ENCODE results near the gene DEPDC1B.
"Not testable (repeated sequence)": the region's sequence is repeated elsewhere in the genome, so short reads cannot be mapped to it uniquely, and the experiment has no call there.

Gene DEPDC1B

GRCh38 chr5:60597572-60598320 is 102.2 kb downstream of the DEPDC1B start:
- DNase-seq (ENCODE audit: insufficient read length) (no peak), FAIRE-seq (peak; percentile 66)
- TF ChIP-seq POLR2AphosphoS5 (IDR thresholded peaks at IDR 0.05; ENCODE audit: low read depth, low read length) (no peak), TAF1 (IDR thresholded peaks at IDR 0.05; ENCODE audit: borderline replicate concordance, low read depth, low read length) (no peak), POLR2A (IDR thresholded peaks at IDR 0.05; ENCODE audit: low read depth, low read length) (no peak)

DNA sequence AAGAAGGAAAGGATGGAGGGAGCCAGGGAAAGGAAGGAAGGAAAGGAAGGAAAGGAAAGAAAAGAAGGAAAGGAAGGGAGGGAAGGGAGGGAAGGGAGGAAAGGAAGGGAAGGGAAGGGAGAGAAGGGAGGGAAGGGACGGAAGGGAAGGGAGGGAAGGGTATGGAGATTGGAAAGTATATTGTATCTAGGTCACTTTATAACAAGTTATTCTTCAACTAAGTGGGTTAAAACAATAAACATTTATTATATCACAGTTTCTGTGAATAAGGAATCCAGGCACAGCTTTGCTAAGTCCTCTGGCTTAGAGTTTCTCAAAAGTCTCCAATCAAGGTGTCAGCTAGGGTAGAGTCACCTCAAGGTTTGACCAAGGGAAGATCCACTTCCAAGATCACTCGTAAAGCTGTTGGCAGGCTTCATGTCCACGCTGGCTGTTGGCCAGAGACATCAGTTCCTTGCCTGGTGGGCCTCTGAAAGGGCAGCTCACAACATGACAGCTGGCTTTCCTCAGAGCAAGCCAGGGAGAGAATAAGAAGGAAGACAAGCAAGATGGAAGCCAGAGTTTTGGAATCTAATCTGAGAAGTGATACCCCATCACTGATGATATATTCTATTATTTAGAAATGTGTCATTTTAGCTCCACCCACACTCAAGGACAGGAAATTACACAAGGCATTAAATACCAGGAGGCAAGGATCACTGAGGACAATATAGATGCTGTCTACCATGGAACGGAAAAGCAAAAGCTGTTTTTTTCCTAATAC is 105.1 kb downstream of the DEPDC1B start:
- FAIRE-seq (no peak), DNase-seq (ENCODE audit: insufficient read length) (no peak)
- TF ChIP-seq POLR2AphosphoS5 (IDR thresholded peaks at IDR 0.05; ENCODE audit: low read depth, low read length) (no peak), POLR2A (IDR thresholded peaks at IDR 0.05; ENCODE audit: low read depth, low read length) (no peak), TAF1 (IDR thresholded peaks at IDR 0.05; ENCODE audit: borderline replicate concordance, low read depth, low read length) (no peak)

DNA sequence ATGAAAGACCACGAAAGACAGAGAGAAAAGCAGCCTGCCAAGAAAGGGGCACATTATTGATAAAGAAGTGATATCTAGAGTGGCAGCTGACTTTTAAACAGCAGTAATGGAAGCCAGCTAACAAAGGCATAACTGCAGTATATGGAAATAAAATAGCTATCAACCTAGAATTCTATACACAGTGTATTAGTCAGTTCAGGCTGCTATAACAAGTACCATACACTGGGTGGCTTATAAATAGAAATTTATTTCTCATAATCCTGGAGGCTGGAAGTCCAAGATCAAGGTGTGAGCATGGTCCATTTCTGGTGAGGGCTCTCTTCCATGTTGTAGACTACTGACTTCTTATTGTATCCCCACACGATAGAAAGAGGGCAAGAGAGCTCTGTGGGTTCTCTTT is 109.8 kb downstream of the DEPDC1B start:
- DNase-seq (ENCODE audit: insufficient read length) (no peak), FAIRE-seq (no peak)

DNA sequence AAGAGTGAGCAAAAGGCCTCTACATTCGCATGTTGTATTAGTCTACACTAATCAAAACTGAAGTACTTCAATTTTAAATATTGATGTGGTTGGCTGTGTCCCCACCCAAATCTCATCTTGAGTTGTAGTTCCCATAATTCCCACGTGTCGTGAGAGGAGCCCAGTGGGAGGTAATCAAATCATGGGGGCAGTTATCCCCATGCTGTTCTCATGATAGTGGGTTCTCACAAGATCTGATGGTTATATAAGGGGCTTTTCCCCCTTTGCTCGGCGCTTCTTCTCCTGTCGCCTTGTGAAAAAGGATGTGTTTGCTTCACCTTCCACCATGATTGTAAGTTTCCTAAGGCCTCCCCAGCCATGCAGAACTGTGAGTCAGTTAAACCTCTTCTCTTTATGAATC is 112.7 kb downstream of the DEPDC1B start:
- DNase-seq (ENCODE audit: insufficient read length); FAIRE-seq: not testable (repeated sequence)

More for the DNA sequence above, 109.8 kb downstream of the DEPDC1B start:
- no peak for TF ChIP-seq POLR2A (IDR thresholded peaks at IDR 0.05; ENCODE audit: low read depth, low read length)
- no peak for TF ChIP-seq TAF1 (IDR thresholded peaks at IDR 0.05; ENCODE audit: borderline replicate concordance, low read depth, low read length)
- no peak for TF ChIP-seq POLR2AphosphoS5 (IDR thresholded peaks at IDR 0.05; ENCODE audit: low read depth, low read length)

DNA sequence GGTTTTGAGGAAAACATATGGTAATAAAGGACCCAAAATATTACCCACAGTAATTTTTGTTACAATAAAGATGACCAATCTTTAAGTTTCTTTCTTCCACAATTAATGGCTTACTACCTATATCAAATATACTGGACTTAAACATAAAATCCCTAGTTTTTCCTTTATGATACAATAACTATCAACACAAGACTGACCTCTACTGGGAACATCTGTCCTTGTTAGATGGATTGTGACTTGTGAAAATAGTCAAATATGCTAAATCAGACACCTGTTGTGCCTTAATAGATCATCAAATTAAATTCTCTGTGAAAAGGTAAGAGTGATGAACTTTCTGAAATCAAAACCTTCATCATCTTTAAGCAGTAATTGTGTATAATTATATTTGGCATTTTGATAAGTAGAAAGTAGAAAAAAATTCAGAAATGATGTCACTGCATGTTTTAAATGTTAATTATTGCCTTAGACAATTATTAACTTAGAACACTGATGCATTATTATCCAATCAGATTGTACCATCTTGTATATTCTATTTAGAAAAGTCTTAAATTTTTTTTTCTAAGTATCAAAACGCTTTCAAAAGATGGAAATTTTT is 113.6 kb downstream of the DEPDC1B start:
- TF ChIP-seq TAF1 (IDR thresholded peaks at IDR 0.05; ENCODE audit: borderline replicate concordance, low read depth, low read length), result no peak
- peak; percentile 65 for FAIRE-seq
- no peak for DNase-seq (ENCODE audit: insufficient read length)

GRCh38 chr5:60585618-60586017 is 114.3 kb downstream of the DEPDC1B start:
- TF ChIP-seq TAF1 (IDR thresholded peaks at IDR 0.05; ENCODE audit: borderline replicate concordance, low read depth, low read length), result no peak
- no peak for TF ChIP-seq POLR2AphosphoS5 (IDR thresholded peaks at IDR 0.05; ENCODE audit: low read depth, low read length)
- TF ChIP-seq POLR2A (IDR thresholded peaks at IDR 0.05; ENCODE audit: low read depth, low read length), result no peak
- FAIRE-seq (no peak), DNase-seq (ENCODE audit: insufficient read length) (no peak)

DNA sequence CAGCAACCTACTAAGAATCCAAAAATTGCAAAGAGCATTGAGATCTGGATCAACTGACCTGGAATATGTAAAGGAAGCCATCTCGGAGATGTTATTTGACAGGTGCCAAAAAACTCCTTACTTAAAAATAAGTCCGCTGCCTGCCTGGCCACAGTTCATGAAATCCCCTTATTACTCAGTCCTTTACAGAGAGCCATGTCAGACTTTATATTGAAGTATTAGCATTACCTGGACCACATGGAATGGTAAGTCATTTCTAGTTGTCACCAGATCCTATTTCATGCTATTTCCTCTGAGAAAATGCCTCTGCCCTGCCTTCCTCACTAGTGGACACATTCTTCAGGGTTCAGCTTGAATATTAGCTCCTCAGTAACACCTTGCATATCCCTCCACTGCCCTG is 115.7 kb downstream of the DEPDC1B start:
- TF ChIP-seq POLR2A (IDR thresholded peaks at IDR 0.05; ENCODE audit: low read depth, low read length) (no peak), TAF1 (IDR thresholded peaks at IDR 0.05; ENCODE audit: borderline replicate concordance, low read depth, low read length) (no peak), POLR2AphosphoS5 (IDR thresholded peaks at IDR 0.05; ENCODE audit: low read depth, low read length) (no peak)
- FAIRE-seq, result no peak
- DNase-seq (ENCODE audit: insufficient read length), result no peak

DNA sequence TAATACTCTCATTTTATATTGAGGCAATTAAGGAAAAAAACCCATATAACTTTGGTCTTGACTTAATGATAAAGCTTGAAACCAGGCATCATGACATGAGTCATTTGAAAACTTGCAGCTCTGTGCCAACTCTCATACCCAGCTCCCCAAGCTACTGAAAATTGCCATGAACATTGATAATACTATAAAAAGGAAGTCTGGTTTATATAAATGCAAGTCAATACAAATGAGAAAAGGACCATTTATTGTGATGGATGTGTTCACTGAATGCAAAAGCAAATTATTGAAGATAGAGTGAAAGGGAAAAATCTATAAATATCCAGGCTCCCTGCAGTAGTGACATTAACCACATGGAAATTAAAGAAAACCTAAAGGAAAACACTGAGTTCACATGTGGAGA is 116.3 kb downstream of the DEPDC1B start:
- TF ChIP-seq POLR2AphosphoS5 (IDR thresholded peaks at IDR 0.05; ENCODE audit: low read depth, low read length) (no peak), TAF1 (IDR thresholded peaks at IDR 0.05; ENCODE audit: borderline replicate concordance, low read depth, low read length) (no peak), POLR2A (IDR thresholded peaks at IDR 0.05; ENCODE audit: low read depth, low read length) (no peak)
- DNase-seq (ENCODE audit: insufficient read length) (no peak), FAIRE-seq (no peak)

GRCh38 chr5:60578315-60578714 is 121.7 kb downstream of the DEPDC1B start:
- FAIRE-seq (no peak), DNase-seq (ENCODE audit: insufficient read length) (no peak)
- TF ChIP-seq POLR2A (IDR thresholded peaks at IDR 0.05; ENCODE audit: low read depth, low read length) (no peak), POLR2AphosphoS5 (IDR thresholded peaks at IDR 0.05; ENCODE audit: low read depth, low read length) (no peak), TAF1 (IDR thresholded peaks at IDR 0.05; ENCODE audit: borderline replicate concordance, low read depth, low read length) (no peak)

DNA sequence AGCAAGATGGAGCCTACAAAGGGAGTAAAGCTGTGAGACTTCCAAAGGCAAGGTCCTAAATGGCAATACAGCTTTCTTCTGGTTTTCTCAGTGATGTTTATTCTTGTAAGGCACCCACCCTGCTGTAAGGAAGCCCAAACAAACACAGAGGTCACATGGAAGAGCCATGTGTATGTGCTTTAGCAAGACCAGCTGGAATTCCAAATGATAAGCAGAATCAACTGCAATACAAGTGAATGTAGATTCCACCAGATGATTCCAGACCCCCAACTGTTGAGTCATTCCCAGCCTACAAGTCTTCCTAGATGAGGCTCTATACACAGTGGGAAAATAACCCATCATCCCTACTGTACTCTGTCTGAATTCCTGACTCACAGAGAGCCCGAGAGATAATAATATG is 122.8 kb downstream of the DEPDC1B start:
- FAIRE-seq, result peak; percentile 5
- DNase-seq (ENCODE audit: insufficient read length), result no peak
- TF ChIP-seq POLR2A (IDR thresholded peaks at IDR 0.05; ENCODE audit: low read depth, low read length) (no peak), POLR2AphosphoS5 (IDR thresholded peaks at IDR 0.05; ENCODE audit: low read depth, low read length) (no peak), TAF1 (IDR thresholded peaks at IDR 0.05; ENCODE audit: borderline replicate concordance, low read depth, low read length) (no peak)

- FAIRE-seq, result no peak
Measured at GRCh38 chr5:60576425-60576824, 123.5 kb downstream of the DEPDC1B start.

DNA sequence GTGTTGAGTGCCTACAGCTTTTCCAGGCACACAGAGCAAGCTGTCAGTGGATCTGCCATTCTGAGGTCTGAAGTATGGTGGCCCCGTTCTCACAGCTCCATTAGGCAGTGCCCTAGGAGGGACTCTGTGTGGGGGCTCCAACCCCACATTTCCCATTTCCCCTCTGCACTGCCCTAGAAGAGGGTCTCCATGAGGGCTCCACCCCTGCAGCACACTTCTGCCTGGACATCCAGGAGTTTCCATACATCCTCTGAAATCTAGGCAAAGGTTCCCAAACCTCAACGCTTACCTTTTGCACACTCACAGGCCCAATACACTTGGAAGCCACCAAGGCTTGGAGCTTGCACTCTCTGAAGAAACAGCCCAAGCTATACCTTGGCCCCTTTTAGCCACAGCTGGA is 131.3 kb downstream of the DEPDC1B start:
- TF ChIP-seq TAF1 (IDR thresholded peaks at IDR 0.05; ENCODE audit: borderline replicate concordance, low read depth, low read length) (no peak), POLR2A (IDR thresholded peaks at IDR 0.05; ENCODE audit: low read depth, low read length) (no peak), POLR2AphosphoS5 (IDR thresholded peaks at IDR 0.05; ENCODE audit: low read depth, low read length) (no peak)
- DNase-seq (ENCODE audit: insufficient read length) (no peak), FAIRE-seq (no peak)

More at GRCh38 chr5:60576425-60576824, 123.5 kb downstream of the DEPDC1B start:
- TF ChIP-seq POLR2A (IDR thresholded peaks at IDR 0.05; ENCODE audit: low read depth, low read length) (no peak), TAF1 (IDR thresholded peaks at IDR 0.05; ENCODE audit: borderline replicate concordance, low read depth, low read length) (no peak), POLR2AphosphoS5 (IDR thresholded peaks at IDR 0.05; ENCODE audit: low read depth, low read length) (no peak)
- DNase-seq (ENCODE audit: insufficient read length), result no peak

All from GM12892 (cell line).